ENCODE data around the gene ACOXL.

ACOXL gene

DNA sequence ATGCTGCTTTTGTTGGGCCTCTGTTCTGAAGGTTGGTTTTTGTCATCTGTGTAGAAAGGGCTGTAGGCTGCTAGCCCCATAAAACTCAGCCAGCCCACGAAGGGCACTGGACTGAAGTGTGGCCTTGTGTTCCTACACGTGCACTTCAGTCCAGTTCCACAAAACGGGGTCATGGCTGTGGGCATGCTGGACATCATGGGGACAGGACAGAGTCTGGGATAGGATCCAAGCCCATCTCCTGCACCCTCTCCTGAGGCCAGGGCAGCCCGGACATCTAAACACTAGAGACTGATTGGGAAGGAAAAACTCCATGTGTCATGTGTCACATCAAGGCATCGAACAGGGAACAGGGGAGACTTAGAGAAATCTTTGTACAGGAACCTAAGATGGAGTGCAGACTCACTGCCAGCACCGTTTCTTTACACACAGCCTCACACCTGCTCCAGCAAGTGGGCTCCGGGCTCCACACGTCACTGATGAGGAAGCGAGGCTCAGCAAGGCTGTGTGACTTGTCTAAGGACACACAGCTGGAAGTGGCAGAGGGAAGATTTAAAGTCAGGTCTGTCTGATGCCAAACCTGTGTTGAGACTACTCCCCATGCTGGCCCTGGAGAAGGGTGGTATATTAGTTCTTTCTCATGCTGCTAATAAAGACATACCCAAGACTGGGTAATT lies 313.5 kb downstream of the ACOXL start:
- no peak for DNase-seq

DNA sequence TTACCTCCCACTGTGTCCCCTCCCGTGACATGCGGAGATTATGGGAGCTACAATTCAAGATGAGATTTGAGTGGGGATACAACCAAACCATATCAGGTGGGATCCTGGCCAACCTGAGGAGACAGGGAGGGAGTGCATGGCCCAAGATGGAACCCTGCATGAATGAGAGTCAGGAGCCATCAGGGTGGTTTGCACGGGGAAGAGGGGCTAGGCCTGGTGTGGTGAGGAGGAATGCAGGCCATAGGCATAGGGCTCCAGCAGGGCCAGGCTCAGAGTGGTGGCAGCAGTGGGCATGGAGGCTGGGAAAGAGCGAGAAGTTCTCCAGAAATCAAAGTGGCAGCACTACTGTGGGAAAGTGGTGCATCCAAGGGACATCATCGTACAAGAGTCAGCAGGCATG lies 314.3 kb downstream of the ACOXL start:
- DNase-seq, result no peak

DNA sequence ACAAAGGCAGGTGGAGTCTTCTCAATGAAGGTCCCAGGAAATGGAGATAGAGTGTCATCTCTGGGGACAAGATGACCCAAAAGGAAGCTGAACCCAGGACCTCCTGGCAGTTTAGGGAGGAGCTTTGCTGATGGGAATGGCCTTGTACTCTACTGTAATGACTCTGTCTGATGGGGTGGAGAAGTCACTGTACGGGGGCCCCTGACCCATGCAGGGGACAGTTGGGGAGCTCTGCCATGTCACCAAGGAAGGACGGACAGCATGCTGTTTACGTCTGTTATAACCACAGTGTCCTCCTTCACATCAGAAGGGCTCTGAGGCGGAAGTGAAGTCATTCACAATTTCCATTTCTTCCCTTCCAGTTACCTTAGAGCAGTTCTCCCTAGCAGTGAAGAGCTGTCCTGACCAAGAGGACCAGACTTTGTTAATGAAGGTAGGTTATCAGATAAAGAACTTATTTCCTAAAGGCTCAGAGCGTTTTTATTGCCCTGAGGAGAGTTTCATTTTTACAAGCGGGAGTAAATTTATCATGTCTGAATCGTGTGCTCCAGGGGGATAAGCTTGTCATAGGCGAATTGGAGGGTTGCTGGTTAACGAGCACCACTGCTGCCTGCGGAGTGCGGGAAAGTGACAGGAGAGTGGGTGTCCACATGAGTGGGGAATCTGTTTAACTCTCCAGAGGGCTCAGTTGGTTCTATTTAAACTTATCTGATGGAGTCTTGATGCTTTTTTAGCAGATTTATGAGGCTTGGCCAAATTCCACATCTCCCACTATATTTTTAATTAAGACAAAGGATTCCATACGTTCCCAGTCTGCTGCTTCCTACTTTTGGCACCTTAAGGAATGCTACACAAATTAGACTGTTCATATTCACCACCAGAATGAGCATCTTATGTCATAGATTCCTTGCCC lies 316.7 kb downstream of the ACOXL start:
- no peak for DNase-seq

DNA sequence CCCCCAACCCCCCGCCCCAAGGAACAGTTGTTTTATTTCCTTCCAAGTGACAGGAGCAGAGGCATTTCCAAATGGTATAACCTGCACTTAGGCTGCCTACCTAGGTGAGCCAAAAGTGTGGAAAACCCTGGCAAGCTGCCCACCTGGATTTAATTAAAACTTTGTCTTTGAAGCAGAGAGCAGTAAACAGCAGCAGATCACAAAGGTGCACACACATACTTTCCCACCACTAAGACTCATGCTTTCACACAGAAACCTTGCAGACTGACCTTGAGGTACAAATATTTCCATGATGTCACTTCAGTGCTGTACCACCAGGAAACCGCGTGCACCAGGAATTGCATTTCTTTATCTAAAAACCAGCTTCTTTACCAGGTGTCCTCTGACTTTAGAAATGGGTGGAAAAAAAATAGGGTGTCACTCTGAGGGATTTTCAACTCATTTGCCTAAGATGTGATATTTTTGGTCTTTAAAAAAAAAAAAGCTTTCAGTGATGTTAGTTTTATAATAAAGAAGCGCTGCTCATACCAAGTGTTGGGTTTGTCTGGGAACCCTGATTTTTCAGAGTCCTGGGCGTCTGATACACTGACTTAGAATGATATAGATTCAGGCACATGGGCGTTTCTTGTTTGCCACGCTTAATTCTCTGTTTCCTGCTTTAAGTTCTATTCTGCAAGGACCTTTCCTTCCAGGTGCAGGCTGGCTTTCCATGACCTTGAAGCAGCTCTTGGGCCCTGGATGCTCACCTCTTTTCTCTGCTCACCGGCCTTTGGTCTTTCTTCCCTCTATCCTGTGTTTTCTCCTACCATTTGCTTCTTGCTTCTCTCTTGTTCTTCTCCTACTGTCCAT lies 317.6 kb downstream of the ACOXL start:
- no peak for DNase-seq

DNA sequence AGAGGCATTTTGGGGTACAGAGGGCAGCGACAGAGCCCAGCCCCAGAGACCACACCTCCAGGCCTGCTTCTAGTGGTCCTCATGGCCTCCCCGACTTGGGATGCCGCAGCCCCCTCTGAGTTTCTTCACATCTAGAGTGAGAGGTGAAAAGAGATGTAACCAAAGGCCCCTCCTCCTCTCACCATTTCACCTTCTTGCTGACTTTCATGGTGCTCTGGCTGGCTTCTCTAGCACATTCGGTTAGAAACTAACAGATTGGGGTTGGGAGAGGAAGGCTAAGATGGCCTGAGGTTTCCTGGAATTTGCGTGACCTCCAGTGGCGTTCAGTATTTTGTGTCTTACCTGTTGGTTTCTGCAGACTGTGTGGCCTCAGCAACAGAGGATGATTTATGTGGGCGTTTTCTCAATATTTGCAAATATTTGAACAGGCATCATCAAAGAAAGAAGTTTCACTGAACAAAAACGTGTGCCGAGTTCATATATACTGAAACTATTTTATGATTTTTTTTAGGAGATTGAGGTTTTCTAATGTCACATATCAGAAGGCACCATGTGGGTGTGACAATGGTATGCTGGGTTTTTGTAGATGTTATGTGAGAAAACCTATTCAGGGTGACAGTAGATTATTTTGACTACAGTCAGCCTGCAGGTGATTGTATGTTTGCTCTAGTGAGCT lies 318.5 kb downstream of the ACOXL start:
- no peak for DNase-seq

DNA sequence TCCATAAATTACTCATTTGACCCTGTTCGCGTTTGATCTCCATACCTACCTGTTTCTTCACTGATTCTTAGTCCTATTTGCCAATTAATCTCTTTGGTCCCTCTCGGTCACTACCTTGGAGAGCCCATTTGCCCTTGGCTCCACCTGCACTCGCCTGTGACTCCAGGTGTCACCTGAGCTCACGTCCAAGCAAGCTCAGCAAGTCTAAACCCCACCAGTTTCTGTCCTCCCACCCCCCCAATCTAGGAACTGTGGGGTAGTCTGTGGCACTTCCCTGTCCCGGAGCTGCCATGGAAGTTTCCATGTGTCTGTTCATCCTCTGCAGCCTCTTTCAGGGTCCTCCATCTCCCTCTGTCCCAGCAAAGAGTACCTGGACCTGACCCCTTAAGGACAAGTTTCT lies 320.2 kb downstream of the ACOXL start:
- no peak for DNase-seq

DNA sequence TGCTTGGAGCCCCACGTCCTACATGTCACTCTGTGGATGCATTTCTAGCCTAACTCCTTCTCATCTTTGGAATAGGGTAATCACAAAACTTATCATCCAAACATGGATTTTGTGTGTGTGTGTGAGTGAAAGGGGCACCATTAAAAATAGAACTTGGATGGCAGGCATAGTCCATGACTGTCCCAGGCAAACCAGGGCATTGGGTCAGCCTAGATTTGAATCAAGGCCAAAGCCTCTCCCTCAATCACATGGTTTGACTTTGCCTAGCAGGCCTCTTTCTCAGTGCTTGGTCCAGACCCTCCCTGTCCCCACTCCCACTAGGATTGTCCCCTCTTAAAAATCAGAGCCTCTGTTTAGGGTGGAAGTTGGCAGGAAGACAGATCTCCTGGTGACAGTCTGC lies 320.9 kb downstream of the ACOXL start:
- no peak for DNase-seq

DNA sequence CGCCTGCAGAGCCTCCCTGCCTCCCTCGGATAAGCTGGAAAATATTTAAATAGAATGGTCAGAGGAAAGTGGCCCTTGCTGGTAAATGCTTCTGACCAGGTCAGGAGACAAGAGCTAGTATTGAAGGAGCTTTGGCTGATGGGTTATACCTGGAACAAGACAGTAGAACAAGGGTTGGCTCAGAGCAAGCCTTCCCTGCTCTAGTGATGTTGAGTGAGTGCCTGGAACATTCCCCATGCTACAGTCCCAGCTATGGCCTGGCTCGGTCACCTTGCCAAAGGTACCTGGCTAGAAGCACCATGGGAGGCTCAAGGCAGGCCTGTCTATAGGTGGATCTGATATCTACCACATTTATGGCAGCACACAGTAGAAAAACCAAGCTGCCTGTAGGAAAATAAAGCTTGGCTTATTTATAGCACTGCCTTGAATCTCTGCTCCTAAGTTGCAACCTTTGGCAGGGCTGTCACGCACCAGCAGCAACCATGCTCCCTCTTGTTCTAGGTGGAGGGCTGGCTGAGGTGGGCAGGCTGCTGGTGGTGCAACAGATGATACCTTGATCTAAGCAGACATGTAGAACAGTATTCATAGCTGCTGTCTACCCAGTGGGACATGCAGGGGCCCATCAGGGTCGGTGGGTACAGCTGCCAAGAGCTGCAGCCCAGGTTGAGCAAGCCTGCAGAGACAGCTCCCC lies 321.6 kb downstream of the ACOXL start:
- no peak for DNase-seq

DNA sequence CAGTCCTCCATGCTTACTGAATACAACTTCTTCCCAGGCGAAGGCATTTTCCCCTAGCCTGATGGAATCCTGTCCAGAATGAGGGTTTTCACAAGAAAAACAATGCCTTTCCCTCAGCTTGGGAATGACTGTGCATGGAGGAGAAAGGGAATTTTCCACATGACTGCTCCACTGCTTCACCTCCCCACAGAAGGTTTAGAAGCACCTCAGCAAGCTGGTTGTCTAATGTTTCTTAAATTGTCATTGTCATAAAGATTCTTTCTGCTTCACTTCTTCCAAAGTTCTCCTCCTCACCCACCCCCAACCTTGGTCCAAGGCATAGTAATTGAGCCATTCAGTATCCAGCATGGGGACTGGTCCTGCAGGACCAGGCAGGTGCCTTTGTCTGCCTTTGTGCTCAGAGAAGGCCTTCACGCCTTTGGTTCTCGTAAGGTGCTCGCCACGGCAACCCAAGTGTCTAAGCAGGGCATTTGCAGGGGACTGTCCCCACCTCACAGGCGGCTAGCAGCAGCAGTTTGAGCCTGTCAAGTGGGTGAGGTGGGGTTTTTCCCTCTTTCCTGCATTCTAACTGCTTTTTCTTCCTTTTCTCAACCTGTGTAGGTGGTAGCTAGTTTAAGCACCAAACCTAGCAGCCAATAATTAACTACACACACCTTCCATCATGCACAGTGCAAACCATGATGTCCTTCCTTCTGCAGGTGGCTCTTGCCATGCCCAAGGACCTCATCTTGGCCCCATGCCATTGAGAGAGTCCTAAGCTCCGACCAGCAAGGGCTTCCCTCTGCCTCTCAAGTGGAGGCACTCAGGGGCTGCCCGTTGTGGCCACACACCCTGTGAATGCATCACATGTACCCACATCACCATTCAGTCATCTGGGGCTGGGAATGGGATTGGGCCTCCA lies 322.7 kb downstream of the ACOXL start:
- DNase-seq, result no peak

DNA sequence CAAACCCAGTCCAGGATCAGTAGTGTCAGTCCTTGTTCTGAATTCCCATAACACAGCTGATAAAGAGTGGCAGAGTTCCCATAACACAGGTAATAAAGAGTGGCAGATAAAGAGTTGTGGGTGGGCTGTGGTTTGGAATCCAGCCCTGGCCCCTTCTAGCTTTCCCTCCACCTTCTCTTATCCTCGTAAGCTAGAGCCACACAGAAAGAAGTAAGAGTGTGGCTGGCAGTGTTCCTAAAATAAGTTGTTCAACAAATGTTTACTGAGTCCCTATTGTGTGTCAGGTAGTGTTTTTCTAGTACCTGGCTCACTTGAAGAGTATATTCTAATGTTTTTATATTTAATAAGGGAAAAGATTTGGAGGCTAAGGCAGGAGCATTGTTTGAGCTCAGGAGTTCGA lies 323.4 kb downstream of the ACOXL start:
- no peak for DNase-seq

DNA sequence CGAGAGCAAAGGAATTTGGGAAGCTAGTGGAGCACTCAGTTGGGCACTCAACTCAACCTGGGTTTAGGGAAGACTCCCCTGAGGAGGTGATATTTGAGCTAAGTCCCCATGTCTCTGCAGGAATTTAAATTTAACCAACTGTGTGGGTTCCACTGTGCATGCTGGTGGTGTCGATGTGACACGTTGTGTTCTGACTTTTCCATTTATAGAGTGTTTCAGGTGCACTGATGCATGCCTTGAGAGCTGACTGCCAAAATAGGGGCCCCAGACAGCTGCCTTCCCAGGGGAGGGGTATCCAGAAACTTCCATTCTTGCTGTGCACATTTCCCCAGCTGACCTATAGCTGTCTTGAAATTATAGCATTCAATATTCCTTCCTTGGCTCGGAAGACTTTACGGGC lies 324.7 kb downstream of the ACOXL start:
- no peak for DNase-seq

DNA sequence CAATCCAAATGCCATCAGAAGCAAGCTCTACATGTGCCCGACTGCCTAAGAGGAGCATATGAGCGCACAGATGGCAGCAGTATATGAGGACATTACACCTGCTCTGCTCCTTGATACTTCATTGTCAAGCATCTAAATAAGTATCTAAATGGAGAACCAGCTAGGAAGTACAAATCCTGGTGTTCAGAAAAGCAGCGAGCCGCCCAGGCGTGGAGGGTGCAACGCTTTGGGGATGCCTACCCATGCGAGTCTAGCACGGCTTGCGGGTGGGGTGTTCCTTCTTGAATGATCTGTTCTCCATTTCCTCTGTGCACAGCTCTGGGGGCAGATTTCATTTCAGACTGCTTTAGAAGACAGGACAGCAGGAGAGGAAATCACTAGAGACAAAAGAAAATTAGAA lies 325.3 kb downstream of the ACOXL start:
- DNase-seq, result no peak

DNA sequence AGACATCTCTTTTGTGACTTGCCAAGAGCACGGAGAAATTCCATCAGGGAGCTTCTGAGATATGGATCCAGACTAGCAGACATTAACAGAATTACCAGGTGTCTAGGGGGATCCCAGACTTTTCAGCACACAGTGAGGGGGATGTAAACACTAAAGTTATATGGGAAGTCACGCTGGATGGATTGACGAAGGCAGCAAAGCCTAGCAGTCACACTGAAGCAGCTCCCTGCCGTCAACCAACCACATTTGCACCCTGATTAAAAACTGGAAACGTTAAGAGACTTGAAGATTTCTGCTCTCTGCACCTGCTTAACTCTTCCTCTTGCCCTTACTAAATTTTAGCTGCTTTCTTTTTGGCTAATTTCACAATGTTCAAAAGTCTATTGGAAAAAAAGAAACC lies 325.9 kb downstream of the ACOXL start:
- DNase-seq, result no peak

DNA sequence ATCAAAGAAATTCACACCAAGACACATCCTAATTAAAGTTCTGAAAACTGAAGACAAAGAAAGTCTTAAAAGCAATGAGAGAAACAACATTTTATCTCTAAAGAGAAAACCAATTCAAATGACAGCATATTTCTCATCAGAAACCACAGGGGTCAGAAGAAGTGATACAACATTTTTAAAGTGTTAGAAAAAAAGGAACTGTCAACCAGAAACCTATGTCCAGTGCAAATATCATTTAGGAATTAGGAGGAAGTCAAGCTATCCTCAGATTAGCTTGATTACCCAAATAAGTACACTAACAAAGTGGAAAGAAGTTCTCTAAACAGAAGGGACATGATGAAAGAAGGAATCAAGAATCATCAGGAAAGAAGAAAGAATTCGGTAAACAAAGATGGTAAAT lies 328.8 kb downstream of the ACOXL start:
- DNase-seq, result peak; percentile 39

DNA sequence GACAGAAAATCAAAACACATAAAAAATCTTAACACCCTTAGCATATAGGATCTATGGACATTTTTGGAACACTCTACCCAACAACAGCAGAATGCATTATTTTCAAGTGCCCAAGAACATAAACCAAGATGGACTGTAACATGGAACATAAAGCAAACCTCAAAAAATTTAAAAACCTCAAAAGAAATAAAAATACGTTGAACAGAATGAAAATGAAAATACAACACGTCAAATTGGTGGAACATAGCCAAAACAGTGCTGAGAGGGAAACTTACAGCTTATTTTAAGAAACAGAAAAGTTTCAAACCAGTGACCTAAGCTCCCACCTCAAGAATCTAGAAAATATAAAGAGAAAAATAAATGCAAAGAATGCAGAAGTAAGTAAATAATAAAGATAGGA lies 330.0 kb downstream of the ACOXL start:
- DNase-seq, result no peak

DNA sequence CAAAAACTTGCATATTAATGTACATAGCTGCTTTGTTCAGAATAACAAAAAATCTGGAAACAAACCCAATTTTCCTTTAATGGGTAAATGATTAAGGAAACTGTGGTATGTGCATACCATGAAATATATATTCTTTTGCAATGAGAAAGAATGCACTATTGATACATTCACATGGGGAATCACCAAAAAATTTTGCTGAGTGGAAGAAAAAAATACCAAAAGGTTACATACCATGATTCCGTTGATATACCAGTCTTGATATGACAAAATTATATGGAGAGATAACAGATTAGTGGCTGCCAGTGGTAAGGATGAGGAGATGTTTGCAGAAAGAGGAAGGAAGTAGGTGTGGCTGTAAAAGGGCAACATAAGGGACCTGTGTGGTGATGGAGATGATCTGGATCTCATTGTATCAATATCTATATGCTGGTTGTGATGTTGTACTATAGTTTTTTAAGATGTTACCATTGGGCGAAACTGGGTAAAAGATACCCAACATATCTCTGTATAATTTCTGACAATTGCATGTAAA lies 333.8 kb downstream of the ACOXL start:
- no peak for DNase-seq

DNA sequence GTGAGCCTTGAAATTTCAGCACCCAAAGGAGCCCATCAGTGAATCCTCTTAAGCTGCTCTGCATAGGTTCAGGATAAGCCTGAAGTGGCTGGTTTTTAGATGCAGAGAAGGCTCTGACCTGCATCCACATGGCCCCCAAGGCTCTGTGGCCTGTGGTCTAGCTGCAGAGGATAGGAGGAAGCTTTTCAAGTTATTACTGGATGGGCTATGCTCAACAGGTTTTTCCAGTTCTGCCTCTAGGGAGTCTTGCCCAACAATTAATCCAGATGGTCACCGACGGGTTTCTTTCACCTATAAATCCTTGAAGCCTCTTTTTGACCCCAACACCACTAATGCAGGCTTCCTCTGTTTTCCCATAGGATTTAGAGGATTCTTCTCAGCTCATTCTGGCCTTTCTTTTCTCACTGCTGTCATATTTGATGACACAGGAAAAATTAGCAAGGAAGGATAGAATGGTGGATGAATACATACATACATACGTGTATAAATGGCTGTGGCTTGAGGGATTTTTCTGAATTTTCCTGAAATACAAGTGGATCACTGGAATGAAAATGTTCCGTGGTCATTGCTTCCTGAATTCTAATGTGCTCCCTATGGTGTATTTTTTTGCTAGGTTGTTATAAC lies 336.2 kb downstream of the ACOXL start:
- DNase-seq, result no peak

DNA sequence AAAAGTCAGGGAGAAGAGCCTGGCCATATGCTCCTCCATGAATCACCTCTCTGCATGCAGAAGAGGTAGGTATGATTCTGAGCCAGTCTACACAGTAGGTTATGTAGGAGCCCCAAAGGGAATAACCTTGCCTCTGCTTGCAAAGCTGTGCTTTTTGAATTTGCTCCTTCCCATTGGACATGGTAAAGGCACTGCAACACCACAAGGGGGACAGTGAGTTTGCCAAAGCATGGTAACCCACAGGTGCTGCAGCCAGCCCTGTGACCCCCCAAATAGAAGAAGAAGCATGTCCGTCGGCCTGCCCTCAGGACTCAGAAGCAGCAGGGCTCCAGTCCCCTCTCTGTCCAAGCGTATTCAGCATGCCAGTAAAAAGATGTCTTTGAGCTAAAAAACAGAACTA lies 337.3 kb downstream of the ACOXL start:
- no peak for DNase-seq

DNA sequence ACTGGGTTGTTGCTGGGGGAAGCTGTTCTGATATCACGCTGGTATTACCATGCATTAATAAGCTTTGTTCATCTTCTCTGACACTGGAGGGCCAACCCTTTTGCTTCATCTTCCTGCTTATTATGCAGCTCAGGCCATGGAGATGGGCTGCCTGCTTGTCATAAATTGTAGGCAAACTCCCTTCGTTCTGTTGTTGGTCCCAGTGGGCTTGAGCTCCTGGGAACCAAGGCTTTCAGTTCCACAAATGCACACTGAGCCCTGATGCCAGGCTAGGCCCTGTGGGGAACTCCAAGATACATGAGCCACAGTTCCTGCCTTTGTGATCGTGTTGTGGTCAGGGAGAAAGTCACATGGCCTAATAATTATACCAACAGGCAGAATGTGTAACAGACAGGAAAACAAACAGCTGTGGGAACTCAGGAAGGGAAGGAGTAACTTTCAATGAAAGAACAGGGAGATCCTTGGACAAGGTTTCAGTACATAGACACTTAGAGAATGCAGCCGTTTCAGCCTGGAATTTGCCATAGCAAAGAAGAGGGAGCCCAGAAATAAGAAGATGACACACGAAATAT lies 339.3 kb downstream of the ACOXL start:
- no peak for DNase-seq

DNA sequence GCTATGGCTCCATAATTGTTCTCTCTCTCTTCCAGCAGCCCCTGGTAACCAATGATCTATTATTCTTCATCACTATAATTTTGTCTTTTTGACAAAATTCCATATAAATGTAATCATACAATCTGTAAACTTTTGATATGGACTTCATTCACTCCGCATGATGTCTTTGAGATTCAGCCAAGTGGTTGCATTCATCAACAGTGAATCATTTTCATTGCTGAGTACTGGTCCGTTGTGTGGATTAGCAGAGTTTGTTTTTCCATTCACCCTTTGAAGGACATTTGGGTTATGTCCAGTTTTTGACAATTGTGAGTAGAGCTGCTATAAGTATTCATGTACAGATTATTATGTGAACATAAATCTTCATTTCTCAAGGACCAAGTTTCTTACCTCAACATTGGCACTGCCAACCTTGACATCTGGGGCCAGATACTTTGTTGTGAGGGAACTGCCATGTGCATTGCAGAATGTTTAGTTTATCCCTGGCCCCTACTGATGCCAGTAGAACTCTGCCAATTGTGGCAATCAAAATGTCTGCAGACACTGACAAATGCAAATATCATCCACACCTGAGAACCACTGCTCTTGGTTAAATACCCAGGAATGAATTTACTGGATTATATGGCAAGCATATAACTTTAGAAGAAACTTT lies 340.0 kb downstream of the ACOXL start:
- DNase-seq, result no peak

All from OCI-M1 (cell line).